Measurements from ENCODE around the gene CRYBG3.

The CRYBG3 gene

GRCh38 chr3:97863775-97864174, 42.0 kb downstream of the CRYBG3 start:
- no peak overlapping the region for H3K27ac Mint-ChIP-seq
- no peaks in the 10 kb centered on the region for H3K36me3 Mint-ChIP-seq
- H3K4me1 Mint-ChIP-seq: no peaks in the 10 kb centered on the region
- no peak overlapping the region for H3K4me3 Mint-ChIP-seq
- no peaks in the 10 kb centered on the region for H3K9me3 Mint-ChIP-seq
- peak; percentile 54 for ATAC-seq
- H3K27me3 Mint-ChIP-seq: no peaks in the 10 kb centered on the region

DNA sequence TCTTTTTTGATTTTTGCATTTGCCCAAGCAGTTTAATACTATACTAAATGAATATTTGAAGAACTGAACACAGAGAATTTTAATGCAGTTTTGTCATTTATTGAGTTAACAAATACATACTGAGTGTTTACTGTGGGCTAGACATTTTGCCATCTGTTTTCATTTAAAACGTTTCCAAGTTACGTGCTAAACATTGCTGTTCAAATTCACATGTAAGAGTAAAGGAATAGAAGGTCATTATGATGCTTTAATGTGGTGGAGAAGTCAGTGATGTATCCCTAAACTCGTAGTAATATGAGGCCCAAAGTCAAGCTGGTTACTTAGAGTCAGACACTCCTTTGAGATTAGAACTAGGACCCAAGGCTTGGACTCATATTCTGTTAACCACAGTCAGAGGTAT, 49.4 kb downstream of the CRYBG3 start:
- no peaks in the 10 kb centered on the region for H3K27me3 Mint-ChIP-seq
- no peaks in the 10 kb centered on the region for H3K36me3 Mint-ChIP-seq
- H3K27ac Mint-ChIP-seq: no peak overlapping the region
- no peaks in the 10 kb centered on the region for H3K9me3 Mint-ChIP-seq
- no peak for ATAC-seq
- no peak overlapping the region for H3K4me3 Mint-ChIP-seq
- H3K4me1 Mint-ChIP-seq: no peaks in the 10 kb centered on the region

DNA sequence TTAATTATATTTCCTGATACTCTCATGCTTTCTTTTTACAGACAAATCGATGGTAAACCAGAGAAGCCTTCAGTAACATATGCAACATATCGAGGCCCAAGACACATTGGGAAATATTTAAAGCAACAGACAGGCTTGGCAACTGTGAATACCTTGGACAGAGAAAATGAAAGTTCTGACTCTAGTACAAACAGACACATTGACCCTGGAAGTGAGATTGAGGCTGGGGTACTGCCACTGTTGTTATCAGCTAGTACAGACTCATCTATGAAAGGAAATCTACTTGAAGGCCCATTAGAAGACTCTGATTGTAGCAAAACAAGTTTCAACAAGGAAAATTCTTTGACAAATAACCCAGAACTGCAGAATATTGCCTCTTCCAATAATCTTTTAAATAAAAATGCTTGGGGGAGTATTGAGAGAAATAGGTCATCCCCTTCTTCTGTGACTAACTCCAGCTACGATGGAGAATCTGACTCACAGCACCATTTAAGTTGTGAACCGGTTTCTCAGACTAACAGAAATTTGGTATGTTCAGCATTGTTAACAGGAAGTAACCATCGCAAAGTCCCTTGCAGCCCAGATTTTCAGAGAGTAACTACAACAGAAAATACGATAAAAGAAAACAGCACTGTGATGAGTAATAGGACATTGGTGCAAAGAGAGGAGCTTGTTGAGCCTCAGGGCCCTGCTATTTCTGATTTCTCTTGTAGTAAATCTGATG, 50.2 kb downstream of the CRYBG3 start:
- Mint-ChIP-seq H3K4me3 (no peak overlapping the region), H3K9me3 (no peaks in the 10 kb centered on the region), H3K4me1 (no peaks in the 10 kb centered on the region), H3K36me3 (no peaks in the 10 kb centered on the region), H3K27me3 (no peaks in the 10 kb centered on the region), H3K27ac (no peak overlapping the region)
- no peak for ATAC-seq

GRCh38 chr3:97872525-97873042, 50.8 kb downstream of the CRYBG3 start:
- Mint-ChIP-seq H3K4me1 (no peaks in the 10 kb centered on the region), H3K4me3 (no peak overlapping the region), H3K27me3 (no peaks in the 10 kb centered on the region), H3K36me3 (no peaks in the 10 kb centered on the region), H3K27ac (no peak overlapping the region), H3K9me3 (no peaks in the 10 kb centered on the region)
- no peak for ATAC-seq

DNA sequence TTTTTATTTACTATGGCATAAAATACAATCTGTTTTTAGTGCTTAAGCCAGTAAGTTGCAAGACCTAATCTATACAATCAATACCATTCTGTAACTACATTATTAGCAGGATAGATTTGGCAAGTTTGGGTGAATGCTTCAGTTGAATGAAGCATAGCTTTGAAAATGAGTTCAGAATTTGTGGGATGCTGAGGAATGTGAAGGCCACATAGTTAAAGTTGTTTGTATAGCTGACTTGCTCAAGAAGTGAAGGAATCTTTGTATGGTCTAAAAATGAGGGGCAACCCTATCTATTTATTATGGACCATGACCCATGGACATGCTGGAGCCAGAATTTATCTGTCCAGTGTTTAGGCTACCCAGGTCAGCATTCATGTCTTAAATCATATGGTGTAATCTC, 58.5 kb downstream of the CRYBG3 start:
- no peak overlapping the region for H3K4me3 Mint-ChIP-seq
- no peaks in the 10 kb centered on the region for H3K9me3 Mint-ChIP-seq
- H3K36me3 Mint-ChIP-seq: no peaks in the 10 kb centered on the region
- H3K4me1 Mint-ChIP-seq: no peaks in the 10 kb centered on the region
- no peak overlapping the region for H3K27ac Mint-ChIP-seq
- ATAC-seq: no peak
- H3K27me3 Mint-ChIP-seq: no peaks in the 10 kb centered on the region

DNA sequence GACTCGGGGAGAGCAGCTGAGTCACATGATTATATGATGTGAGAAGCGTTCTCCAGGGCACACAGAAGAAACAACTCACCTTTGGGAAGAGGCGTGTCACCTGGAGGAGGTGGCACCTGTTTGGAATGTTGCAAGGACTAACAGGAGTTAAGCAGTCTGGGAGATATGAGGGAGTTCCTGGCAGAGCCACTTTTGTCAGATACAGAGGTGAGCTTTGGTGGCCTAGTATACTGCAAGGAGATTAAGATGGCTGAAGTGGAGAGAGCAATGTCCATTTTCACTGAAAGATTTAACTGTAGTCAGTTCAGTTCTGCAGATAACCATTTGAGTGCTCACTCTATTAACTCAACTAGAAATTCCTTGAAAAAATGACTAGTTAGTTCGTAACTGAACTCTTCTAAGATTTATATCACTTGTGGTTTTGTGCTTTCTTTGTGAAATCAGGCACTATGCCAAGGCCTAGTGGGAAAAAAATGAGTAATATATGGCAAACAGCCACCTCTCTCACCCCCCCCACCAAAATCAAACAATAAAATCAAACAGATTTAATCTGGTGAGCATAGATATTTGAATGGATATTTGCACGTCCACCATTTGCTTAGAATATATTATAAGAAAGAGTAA, 61.3 kb downstream of the CRYBG3 start:
- Mint-ChIP-seq H3K27me3 (no peaks in the 10 kb centered on the region), H3K4me1 (no peaks in the 10 kb centered on the region), H3K27ac (no peak overlapping the region), H3K4me3 (no peak overlapping the region), H3K36me3 (no peaks in the 10 kb centered on the region), H3K9me3 (no peaks in the 10 kb centered on the region)
- ATAC-seq: no peak

DNA sequence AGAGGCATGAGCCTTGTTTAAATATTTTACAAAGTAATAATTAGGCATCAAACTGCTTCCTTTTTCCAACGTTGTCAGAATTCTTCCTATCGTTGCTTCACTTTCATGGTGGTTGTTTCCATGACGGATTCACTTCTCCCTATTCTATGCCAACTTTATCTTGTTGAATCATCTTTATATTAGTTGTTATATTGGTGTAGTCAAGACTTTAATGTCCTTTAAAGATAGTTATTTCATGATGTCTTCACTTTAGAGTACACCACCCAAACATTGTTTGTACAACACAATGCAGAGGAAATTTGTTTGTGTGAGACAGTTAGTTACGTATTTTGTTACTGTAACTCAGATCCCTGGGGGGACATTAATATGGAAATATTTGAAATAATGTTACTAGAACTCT, 61.9 kb downstream of the CRYBG3 start:
- H3K4me3 Mint-ChIP-seq: no peak overlapping the region
- H3K27me3 Mint-ChIP-seq: no peaks in the 10 kb centered on the region
- no peak overlapping the region for H3K27ac Mint-ChIP-seq
- H3K36me3 Mint-ChIP-seq: no peaks in the 10 kb centered on the region
- H3K9me3 Mint-ChIP-seq: no peaks in the 10 kb centered on the region
- ATAC-seq: no peak
- H3K4me1 Mint-ChIP-seq: no peaks in the 10 kb centered on the region

DNA sequence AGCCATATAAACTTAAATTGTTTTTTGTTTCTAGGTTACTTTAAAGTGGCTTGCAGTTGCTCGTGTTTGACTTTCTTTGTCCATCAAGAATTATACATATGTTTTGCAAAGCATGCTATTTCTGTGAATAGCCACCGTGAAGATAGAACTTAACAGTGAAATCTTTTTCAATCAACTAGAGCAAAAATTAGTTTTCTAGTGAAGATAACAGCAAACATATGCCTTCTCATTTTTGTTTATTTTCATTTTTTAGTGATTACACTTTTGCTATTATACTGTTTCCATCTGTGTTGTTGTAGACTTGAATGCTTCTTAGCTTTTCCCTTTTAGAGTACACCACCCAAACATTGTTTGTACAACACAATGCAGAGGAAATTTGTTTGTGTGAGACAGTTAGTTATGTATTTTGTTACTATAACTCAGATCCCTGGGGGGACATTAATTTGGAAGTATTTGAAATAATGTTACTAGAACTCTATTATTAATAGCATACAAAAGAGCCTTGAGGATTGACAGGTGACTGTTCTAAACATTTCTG, 62.8 kb downstream of the CRYBG3 start:
- Mint-ChIP-seq H3K27ac (no peak overlapping the region), H3K4me3 (no peak overlapping the region), H3K4me1 (no peaks in the 10 kb centered on the region), H3K36me3 (no peaks in the 10 kb centered on the region), H3K9me3 (no peaks in the 10 kb centered on the region), H3K27me3 (no peaks in the 10 kb centered on the region)
- no peak for ATAC-seq

- Mint-ChIP-seq H3K9me3 (no peaks in the 10 kb centered on the region), H3K27ac (no peak overlapping the region), H3K27me3 (no peaks in the 10 kb centered on the region), H3K36me3 (no peaks in the 10 kb centered on the region), H3K4me1 (no peaks in the 10 kb centered on the region), H3K4me3 (no peak overlapping the region)
- ATAC-seq: no peak
Measured at GRCh38 chr3:97885931-97886824, 64.4 kb downstream of the CRYBG3 start.

DNA sequence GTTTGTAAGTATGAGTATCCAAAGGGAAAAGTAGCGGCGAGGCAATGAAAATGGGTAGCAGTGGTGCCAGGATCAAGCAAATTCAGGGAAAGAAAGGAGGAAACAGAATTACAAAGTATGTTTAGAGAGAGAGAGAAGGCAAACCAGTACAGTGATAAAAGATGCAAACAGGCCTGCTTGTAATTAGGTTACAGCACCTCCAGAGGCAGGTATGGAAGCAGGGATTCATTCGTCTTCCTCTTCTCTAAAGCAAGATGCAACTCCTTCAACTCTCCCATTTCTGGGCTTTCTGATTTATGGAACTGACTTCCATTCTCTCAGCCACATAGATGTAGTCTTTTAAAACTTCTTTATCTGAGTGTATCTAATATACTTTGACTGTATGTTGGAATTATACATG, 68.0 kb downstream of the CRYBG3 start:
- Mint-ChIP-seq H3K27ac (no peak overlapping the region), H3K27me3 (no peaks in the 10 kb centered on the region), H3K4me3 (no peak overlapping the region), H3K36me3 (no peaks in the 10 kb centered on the region), H3K4me1 (no peaks in the 10 kb centered on the region), H3K9me3 (no peaks in the 10 kb centered on the region)
- no peak for ATAC-seq

GRCh38 chr3:97892852-97893251, 71.0 kb downstream of the CRYBG3 start:
- Mint-ChIP-seq H3K36me3 (no peaks in the 10 kb centered on the region), H3K4me1 (no peaks in the 10 kb centered on the region), H3K27ac (no peak overlapping the region), H3K4me3 (no peak overlapping the region), H3K27me3 (no peaks in the 10 kb centered on the region), H3K9me3 (no peaks in the 10 kb centered on the region)
- no peak for ATAC-seq

DNA sequence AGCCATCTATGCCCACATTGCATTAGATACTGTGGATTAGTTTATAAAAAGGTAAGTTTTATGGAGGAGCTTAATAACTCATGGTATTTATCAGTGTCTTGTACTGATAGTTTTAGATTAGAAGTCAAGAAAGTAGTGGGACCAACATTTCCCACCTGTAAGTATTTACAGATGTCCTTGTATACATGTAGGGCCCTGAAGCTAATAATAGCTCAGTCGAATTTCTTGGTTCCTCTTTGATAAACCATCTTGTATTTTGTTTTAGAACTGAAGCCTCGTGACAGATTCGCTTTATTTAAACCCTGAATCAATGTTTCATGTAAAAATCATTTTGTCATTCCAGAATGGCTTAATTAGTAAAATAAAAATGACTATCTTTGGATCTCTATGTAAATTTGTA, 73.4 kb downstream of the CRYBG3 start:
- H3K4me1 Mint-ChIP-seq: no peaks in the 10 kb centered on the region

GRCh38 chr3:97896129-97896528, 74.3 kb downstream of the CRYBG3 start:
- Mint-ChIP-seq H3K4me3 (no peak overlapping the region), H3K4me1 (no peaks in the 10 kb centered on the region), H3K36me3 (no peaks in the 10 kb centered on the region), H3K27ac (no peak overlapping the region), H3K9me3 (no peaks in the 10 kb centered on the region), H3K27me3 (no peaks in the 10 kb centered on the region)
- no peak for ATAC-seq

More for the DNA sequence above, 73.4 kb downstream of the CRYBG3 start:
- no peaks in the 10 kb centered on the region for H3K36me3 Mint-ChIP-seq
- ATAC-seq: no peak
- H3K9me3 Mint-ChIP-seq: no peaks in the 10 kb centered on the region
- H3K27me3 Mint-ChIP-seq: no peaks in the 10 kb centered on the region
- H3K4me3 Mint-ChIP-seq: no peak overlapping the region
- no peak overlapping the region for H3K27ac Mint-ChIP-seq

DNA sequence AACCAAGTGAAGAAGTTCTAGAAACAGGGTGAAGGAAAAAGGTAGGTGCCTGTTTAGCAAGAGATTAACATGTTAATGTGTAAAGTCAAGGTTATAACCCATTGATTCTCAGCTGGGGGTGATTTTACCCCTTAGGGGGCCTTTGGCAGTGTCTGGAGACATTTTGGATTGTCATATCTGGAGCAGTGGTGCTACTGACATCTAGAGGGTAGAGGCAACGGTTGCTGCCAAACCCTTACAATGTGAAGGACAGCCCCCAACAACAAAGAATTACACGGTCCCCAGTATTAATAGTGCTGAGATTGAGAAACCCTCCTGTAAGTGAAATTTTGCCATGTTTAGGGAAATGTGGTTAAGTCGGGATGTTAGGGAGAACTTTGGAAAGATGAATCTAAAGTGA, 74.7 kb downstream of the CRYBG3 start:
- no peak for ATAC-seq
- Mint-ChIP-seq H3K27me3 (no peaks in the 10 kb centered on the region), H3K36me3 (no peaks in the 10 kb centered on the region), H3K4me3 (no peak overlapping the region), H3K9me3 (no peaks in the 10 kb centered on the region), H3K4me1 (no peaks in the 10 kb centered on the region), H3K27ac (no peak overlapping the region)

GRCh38 chr3:97899331-97899730, 77.5 kb downstream of the CRYBG3 start:
- no peaks in the 10 kb centered on the region for H3K36me3 Mint-ChIP-seq
- H3K4me3 Mint-ChIP-seq: no peak overlapping the region
- ATAC-seq: no peak
- no peaks in the 10 kb centered on the region for H3K4me1 Mint-ChIP-seq
- no peaks in the 10 kb centered on the region for H3K9me3 Mint-ChIP-seq
- H3K27ac Mint-ChIP-seq: no peak overlapping the region
- no peaks in the 10 kb centered on the region for H3K27me3 Mint-ChIP-seq

All from stimulated activated memory B cell treated with anti-CD40 and anti-IgM and Interleukin-4, amounts not matched to agents 10 μg/mL and 1 μg/mL and 100 μg/mL, for 72 hours (primary cell).